GM18867 (cell line): ENCODE data around the gene SCARB1.
"Not testable (repeated sequence)": the region's sequence is repeated elsewhere in the genome, so short reads cannot be mapped to it uniquely, and the experiment has no call there.

Experiments
- ATAC-seq: cut with Tn5 transposase; IDR thresholded peaks from one replicate; pipeline ENCODE4 v1.9.1; 2021; ENCODE audit warnings: mild to moderate bottlenecking, moderate library complexity; ENCODE audit not compliant: unreplicated experiment

SCARB1 gene

GRCh38 chr12:124863416-124864325 lies at the start of gene SCARB1:
Gene SCARB1 (minus strand): TSS chr12:124863864. CDS start chr12:124863720, 144 bp downstream.
- ATAC-seq, result peak; percentile 71

DNA sequence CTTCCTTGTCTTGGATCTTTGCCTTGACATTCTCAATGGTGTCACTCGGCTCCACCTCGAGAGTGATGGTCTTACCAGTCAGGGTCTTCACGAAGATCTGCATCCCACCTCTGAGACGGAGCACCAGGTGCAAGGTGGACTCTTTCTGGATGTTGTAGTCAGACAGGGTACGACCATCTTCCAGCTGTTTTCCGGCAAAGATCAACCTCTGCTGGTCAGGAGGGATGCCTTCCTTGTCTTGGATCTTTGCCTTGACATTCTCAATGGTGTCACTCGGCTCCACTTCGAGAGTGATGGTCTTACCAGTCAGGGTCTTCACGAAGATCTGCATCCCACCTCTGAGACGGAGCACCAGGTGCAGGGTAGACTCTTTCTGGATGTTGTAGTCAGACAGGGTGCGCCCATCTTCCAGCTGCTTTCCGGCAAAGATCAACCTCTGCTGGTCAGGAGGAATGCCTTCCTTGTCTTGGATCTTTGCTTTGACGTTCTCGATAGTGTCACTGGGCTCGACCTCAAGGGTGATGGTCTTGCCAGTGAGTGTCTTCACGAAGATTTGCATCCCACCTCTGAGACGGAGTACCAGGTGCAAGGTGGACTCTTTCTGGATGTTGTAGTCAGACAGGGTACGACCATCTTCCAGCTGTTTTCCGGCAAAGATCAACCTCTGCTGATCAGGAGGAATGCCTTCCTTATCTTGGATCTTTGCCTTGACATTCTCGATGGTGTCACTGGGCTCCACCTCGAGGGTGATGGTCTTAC lies 49.0 kb upstream of the SCARB1 start:
- ATAC-seq, result not testable (repeated sequence)

DNA sequence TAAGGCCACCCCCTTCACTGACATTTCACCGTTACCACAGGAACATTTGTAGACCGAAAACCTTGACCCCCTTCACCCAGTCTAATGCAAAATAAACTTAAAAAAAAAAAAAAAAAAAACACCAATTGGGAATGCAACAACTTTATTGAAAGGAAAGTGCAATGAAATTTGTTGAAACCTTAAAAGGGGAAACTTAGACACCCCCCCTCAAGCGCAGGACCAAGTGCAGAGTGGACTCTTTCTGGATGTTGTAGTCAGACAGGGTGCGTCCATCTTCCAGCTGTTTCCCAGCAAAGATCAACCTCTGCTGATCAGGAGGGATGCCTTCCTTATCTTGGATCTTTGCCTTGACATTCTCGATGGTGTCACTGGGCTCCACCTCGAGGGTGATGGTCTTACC lies 47.9 kb upstream of the SCARB1 start:
- ATAC-seq, result not testable (repeated sequence)

DNA sequence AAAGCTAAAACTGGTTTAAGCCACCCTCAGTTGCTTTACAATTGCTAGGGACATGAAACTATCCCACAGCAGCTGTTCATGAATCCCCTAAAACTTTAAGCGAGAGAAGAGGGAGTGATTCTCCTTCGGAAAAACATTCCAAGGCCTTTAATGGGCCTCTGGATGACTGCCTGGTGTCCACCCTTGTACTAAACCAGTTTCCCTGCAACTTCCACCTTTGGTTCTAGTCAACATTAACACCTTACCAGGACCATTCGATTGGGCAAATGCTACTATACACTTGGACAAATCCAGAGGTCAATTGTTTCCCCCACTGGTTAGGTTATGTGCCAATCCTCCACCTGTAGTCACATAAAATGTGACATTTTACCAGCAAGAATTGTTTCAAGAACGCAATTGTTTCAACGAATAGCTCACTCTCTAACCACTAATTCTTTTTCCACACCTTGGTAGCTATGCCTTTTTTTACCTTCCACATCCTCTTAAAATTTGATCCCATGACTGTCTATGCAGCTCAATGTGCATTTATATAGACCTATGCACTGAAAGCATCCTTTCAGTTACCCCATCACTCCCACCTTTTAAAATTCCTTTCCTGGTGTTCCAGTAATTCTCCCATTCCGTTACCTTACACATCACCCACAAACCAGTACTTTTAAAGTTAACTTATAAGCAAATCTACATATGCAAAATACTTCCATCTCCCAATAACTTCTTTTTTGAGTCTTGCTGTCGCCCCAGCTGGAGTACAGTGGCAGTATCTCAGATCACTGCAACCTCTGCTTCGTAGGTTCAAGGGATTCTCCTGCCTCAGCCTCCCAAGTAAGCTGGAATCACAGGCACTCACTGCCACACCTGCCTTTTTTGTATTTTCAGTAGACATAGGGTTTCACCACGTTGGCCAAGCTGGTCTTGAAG lies 47.2 kb upstream of the SCARB1 start:
- ATAC-seq, result no peak

GRCh38 chr12:124909831-124910560 lies 46.3 kb upstream of the SCARB1 start:
- no peak for ATAC-seq

DNA sequence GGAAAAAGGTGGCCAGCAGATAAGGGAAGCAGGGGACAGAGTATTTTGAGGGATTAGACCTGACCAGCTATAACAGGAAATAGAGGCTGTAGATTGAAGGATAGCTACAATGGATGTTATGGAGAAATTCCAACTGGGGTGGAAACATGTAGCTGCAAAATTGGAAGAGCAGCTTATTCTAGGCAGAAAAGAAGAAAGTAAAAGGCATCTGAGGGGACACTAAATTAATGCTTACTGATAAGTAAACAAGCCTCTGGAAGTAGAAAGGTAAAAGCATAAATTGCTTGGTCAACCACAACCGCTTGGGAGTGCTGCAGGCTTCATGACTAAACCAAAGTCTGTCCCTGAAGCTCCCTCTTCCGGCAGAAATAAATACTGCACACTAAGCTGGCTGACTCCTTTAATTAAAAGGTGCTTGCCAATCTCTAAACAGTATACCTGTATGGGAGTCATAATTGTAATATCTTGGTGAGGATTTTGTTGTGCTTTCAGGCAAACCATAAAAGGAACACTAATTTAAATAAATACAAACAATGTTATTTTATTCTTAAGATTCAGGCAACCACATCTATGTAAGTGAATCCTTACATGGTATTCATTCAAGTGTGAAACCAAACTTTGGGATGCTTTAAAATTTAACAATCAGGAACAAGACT lies 43.1 kb upstream of the SCARB1 start:
- ATAC-seq, result peak; percentile 51

DNA sequence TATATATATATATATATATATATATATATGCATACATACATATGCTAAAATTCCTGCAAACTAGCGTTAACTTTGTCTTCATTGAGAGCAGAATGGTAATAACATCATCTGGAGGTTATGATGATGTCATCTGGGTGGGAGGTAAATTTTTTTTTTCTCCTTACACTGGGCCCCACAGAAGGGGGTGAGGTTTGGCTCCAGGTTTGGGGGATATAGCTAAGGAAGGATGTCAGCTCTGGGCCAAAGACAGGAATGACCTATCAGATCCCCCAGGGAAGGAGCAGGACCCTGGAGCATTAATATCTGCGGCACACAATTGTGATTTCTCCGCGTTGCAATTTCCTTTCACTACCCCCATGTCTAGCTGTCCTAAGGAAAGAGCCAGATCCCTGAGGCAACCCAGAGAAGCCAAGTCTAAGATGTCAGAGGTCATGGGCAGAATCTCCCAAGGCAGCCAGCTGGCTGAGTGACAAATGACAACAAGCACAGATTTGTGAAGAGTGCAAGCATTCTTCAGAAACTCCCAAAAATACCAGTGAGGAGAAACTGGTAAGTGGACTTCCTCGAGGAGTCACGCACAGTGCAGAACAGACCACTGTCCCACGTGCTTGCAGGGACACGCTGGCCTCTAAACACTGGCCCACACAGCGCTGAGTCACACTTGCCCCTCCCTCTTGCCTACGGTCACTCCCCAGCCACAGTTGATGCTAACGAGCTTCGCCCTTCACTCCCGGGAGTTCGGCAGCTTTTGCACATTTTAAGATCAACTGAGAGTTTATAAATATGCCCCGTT lies 40.8 kb upstream of the SCARB1 start:
- no peak for ATAC-seq

DNA sequence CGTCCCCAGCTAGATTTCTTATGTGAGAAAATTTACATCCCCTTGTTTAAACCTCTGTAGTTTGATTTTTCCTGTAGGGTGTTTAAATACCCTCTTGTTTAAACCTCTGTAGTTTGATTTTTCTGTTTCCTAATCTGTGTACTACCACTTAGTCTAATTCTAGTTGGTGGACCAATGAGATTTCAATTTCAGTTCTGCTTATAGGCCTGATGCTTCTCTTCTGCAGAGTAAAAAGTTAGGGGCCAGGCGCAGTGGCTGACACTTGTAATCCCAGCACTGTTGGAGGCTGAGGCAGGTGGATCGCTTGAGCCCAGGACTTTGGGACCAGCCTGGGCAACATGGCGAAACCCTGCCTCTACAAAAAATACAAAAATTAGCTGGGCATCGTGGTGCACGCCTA lies 39.3 kb upstream of the SCARB1 start:
- ATAC-seq, result peak; percentile 56

- ATAC-seq, result no peak
Observed at GRCh38 chr12:124901003-124901402, 37.3 kb upstream of the SCARB1 start.

DNA sequence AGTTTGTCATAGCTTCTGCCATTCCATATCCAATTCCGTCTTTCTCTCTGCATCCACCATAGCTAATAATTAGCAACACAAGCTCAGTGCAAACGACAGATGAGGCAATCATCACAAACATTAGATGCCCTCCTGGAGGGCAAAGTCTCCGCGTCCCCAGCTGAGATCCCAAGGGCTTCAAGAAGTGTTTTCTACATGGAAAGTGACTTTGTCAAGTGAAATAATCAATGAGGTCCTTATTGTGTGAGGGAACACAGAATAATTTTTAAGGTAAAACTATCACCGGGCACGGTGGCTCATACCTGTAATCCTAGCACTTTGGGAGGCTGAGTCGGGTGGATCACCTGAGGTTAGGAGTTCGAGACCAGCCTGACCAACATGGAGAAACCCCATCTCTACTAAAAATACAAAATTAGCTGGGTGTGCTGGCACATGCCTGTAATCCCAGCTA lies 36.7 kb upstream of the SCARB1 start:
- ATAC-seq, result not testable (repeated sequence)

GRCh38 chr12:124898923-124899294 lies 35.2 kb upstream of the SCARB1 start:
- no peak for ATAC-seq

DNA sequence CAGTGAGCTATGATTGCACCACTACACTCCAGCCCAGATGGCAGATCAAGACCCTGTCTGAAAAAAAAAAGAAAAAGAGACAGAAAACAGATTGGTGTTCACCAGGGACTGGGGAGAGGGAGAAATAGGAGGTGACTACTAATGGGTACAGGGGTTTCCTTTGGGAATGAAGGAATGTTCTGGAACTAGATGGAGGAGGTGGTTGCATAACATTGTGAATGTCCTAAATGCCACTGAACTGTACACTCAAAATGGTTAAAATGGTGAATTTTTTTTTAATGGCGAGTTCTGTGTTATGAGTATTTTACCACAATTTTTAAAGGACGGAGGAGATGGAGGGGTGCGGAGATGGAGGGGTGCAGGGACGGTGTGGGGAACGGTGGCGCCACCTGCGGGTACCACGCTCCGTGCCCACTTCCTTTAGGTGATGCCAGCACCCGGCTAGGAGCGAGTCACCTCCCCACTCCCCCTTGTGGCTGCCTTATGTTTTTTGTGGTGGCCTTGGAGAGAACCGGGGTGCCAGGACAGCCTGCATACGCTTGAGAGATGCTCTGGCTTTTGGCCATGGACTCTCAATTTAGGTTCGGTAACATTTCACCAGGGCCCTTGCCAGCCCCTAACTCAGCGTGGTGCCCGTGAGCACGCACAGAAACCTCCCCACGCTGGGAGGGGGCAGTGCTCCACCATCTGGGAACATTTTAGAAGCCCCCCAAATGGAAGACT lies 34.7 kb upstream of the SCARB1 start:
- no peak for ATAC-seq

DNA sequence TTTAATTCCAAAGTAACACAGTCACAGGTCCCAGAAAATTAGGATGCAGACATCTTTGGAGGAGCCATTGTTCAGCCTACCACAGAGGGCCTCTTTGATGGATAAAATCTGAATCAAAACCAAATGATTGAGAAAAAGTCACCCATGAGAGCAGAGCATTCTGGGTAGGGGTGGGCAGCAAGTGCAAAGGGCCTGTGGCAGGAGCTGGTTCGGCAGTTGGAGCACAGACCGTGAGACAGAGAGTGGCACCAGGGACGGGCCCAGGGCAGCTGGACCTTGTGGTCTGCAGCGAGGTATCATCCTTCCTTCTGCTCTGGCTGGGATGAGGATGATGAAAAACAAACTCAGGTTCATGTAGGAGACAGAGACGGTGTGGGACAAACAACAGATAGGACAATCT lies 32.8 kb upstream of the SCARB1 start:
- ATAC-seq, result no peak

GRCh38 chr12:124893792-124894516 lies 30.3 kb upstream of the SCARB1 start:
- ATAC-seq, result peak; percentile 56

DNA sequence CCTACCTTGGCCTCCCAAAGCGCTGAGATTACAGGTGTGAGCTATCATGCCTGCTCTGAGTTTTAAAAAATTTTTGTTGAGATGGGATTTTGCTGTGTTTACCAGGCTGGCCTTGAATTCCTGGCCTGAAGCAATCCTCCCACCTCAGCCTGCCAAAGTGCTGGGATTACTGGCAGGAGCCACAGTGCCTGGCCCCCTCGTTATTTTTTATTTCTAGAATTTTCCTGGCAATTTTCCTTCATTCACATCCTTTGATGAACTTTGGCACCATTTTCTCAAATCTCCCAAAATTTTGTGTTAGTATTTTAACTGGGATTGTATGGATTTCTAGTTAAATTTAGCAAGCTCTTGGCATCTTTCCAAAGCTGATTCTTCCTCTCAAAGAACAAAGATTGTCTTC lies 24.6 kb upstream of the SCARB1 start:
- no peak for ATAC-seq

DNA sequence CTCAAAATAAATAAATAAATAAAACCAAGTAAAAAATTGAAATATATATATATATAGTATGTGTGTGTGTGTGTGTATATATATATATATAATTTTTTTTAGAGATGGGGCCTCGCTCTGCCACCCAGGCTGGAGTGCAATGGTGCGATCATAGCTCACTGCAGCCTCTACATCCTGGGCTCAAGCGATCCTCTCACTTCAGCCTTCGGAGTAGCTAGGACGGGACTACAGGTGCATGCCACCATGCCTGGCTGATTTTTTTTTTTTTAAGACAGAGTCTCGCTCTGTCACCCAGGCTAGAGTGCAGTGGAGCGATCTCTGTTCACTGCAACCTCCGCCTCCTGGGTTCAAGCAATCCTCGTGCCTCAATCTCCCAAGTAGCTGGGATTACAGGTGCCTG lies 24.1 kb upstream of the SCARB1 start:
- ATAC-seq, result not testable (repeated sequence)

GRCh38 chr12:124884587-124885438 lies 21.1 kb upstream of the SCARB1 start:
- peak; percentile 77 for ATAC-seq
